Activated CD4-positive, alpha-beta T cell treated with anti-CD3 and anti-CD28 coated beads, Interleukin-2, amount 10 ng/mL, durations not matched to agents 7 days and 5 days (primary cell): ENCODE measurements around the gene WASHC2A. TPM values are rescaled to one million over a fixed set of nuclear protein-coding genes. Genes with fewer than 3 reads are reported as not detected.
"Not testable (repeated sequence)": the region's sequence is repeated elsewhere in the genome, so short reads cannot be mapped to it uniquely, and the experiment has no call there.

Experiments used
- CTCF ChIA-PET: fragments of 350-600 bp; sonication (Branson Sonifier 250); formaldehyde crosslinking; loops from one replicate; lab custom pipeline; 2021; ENCODE audit warnings: antibody characterized with exemption; lab: Charles Lee
- POLR2A ChIA-PET: fragments of 350-600 bp; sonication (Branson Sonifier 250); formaldehyde crosslinking; loops from one replicate; lab custom pipeline; 2021; ENCODE audit warnings: antibody characterized with exemption; lab: Charles Lee
- DNase-seq: peaks from one replicate; pipeline ENCODE4 v3.0.0-alpha.2; 2020
- H3K27ac Mint-ChIP-seq: one replicate; pipeline ENCODE4 v1.8.0; 2021; ENCODE audit warnings: mild to moderate bottlenecking, moderate library complexity, mixed read lengths
- H3K27me3 Mint-ChIP-seq: one replicate; pipeline ENCODE4 v1.8.0; 2021; ENCODE audit warnings: mixed read lengths
- H3K36me3 Mint-ChIP-seq: one replicate; pipeline ENCODE4 v1.8.0; 2021; ENCODE audit warnings: low read depth, mixed read lengths
- H3K4me1 Mint-ChIP-seq: one replicate; pipeline ENCODE4 v1.8.0; 2021; ENCODE audit warnings: mixed read lengths
- H3K4me3 Mint-ChIP-seq: one replicate; pipeline ENCODE4 v1.8.0; 2021; ENCODE audit warnings: mild to moderate bottlenecking, moderate library complexity, mixed read lengths
- H3K9me3 Mint-ChIP-seq: one replicate; pipeline ENCODE4 v1.8.0; 2021; ENCODE audit warnings: mixed read lengths
- total RNA-seq, 2 experiments: library from RNA; stranded (reverse); gene quantifications; one replicate each; pipeline ENCODE4 v1.2.3, GENCODE V29; 2021

The WASHC2A gene
- total RNA-seq, 2 experiments from 2014 or later, result 43.3 to 48.2 TPM

DNA sequence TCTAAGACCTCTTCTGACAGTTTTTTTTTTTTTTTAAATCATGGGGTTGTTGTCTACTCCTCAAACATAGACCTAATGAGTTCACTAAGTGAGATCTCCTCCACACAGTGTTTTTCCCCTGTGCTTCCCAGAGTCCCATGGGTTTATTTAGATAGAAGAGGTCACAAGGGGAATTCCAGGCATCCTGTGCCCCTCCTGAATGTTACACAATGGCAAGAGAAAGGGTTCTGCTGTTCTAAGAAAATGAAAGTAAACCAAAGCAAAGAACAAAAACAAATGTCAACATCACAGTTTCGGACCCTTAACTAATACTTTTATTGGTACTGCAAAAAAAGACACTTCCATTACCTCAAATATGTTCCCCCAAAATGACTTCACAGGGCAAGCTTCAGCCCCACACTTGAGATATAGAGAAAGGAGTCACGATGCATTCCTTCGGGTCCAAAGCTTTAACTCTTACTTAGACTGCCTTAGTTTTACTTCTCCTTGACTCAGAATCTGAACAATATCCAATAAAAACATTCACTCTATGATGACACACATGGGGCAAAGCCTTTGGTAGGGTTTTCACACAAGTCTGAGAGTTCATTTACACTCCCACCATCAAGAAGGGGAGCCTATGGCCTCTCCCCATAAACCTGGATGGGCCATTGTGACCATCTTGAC is 15.6 kb upstream of the WASHC2A start:
- peak overlapping the region; percentile 75 for H3K27ac Mint-ChIP-seq
- DNase-seq, H3K4me3 Mint-ChIP-seq, H3K9me3 Mint-ChIP-seq, POLR2A ChIA-PET, H3K4me1 Mint-ChIP-seq, H3K36me3 Mint-ChIP-seq, H3K27me3 Mint-ChIP-seq: not testable (repeated sequence)
- CTCF ChIA-PET, result interaction anchor here (0.6 kb wide), 2 partner anchors 513 to 1350 kb away, joined by 3 read pairs; partner anchors contain the start of gene ERCC6

DNA sequence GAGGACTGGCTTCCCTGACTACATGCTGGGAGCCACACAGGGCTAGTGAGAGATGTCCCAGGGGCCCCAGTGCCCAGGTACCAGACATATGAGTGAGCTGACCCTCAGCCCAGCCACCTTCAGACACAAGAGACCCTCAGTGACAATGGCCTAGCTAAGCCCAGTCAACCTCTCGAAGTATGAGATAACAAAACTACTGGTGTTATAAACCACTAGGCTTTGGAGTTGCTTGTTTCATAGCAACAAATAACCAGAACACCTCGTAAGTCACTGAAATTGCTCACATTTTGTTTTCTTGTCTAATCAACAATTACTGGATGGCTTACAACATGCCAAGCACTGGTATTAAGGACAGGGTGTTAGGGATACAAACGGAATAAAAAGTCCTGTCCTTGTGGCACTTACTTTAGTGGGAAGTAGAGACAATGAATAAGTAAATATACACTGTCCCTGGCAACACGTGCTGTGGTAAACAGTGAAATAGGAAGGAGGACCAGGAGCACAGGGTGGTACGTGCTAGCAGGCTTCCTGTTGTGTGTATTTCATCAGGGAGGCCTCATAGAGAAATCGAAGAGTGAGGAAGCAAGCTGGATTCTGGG is 14.9 kb upstream of the WASHC2A start:
- H3K27ac Mint-ChIP-seq, H3K27me3 Mint-ChIP-seq, POLR2A ChIA-PET, DNase-seq, H3K36me3 Mint-ChIP-seq, H3K9me3 Mint-ChIP-seq, H3K4me1 Mint-ChIP-seq, H3K4me3 Mint-ChIP-seq, CTCF ChIA-PET: not testable (repeated sequence)

DNA sequence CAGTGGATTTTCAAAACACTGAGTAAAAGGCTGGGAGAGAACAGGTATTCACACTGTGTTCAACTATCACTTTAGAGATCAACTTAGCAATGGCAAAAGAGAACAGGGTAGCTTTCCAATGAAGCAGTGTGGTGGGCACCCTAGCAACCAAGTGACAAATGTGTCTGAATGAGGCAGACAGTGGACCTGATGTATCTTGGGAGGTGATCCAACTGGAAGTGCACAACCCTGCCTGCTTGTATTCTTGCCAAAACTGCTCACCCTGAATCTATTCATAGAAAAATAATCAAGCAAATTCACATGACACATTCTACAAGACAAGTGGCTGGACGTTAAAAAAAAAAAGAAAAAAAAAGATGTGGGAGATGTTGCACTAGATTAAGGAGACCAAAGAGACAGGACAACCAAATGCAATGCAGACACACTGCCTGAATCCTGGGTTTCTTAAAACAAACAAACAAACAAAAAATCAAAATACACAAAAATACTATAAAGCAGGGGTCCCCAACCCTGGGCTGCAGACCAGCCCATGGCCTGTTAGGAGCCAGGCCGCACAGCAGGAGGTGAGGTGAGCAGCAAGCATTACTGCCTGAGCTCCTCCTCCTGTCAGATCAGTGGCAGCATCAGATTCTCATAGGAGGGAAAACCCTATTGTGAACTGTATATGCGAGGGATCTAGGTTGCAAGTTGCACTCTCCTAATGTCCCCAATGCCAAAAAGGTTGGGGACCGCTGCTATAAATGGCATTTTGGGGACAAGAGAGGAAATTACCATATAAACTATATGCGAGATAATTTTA is 12.1 kb upstream of the WASHC2A start:
- H3K27me3 Mint-ChIP-seq, CTCF ChIA-PET, POLR2A ChIA-PET, H3K4me1 Mint-ChIP-seq, H3K9me3 Mint-ChIP-seq, H3K27ac Mint-ChIP-seq, DNase-seq, H3K4me3 Mint-ChIP-seq, H3K36me3 Mint-ChIP-seq: not testable (repeated sequence)

DNA sequence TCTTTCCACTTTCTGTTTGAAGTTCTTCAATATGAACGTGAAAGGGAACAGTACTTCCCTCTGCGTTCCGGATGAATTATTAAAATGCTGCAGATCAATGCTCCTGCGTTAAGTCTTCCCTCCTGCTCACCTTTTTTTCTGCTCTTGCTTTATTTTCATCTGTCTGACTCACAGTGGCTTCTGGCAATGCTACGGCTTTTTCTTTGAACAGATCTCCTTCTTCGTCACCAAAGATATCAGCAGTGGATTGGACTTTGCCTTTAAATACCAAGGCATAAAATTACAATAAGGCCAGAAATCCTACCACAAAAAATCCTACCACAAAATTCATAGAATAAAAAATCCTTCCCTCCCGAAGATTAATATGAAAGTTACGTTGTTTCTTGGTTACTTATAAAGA is 11.1 kb upstream of the WASHC2A start:
- H3K9me3 Mint-ChIP-seq, H3K4me3 Mint-ChIP-seq, H3K36me3 Mint-ChIP-seq, DNase-seq, H3K27ac Mint-ChIP-seq, CTCF ChIA-PET, POLR2A ChIA-PET, H3K27me3 Mint-ChIP-seq, H3K4me1 Mint-ChIP-seq: not testable (repeated sequence)

DNA sequence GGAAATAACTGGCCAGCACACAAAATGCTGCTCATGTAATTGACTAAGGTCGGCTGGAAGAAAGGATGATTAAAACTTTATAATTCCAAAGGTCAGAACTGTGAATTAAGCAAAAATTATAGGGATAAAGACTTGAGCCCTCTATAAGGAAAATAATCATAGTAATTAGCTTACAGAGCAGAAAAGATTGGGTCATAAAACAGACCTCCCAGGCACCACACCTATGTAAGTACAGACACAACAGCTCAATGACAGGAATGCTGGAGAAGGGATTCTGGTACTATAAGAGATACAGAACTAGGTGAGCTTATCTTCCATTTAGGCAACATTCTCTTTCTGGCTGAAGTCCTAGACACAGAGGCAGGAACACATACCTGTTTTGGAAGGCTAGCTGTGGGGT is 9.0 kb upstream of the WASHC2A start:
- H3K9me3 Mint-ChIP-seq, H3K36me3 Mint-ChIP-seq, CTCF ChIA-PET, H3K27me3 Mint-ChIP-seq, DNase-seq, H3K4me1 Mint-ChIP-seq, POLR2A ChIA-PET, H3K27ac Mint-ChIP-seq, H3K4me3 Mint-ChIP-seq: not testable (repeated sequence)

DNA sequence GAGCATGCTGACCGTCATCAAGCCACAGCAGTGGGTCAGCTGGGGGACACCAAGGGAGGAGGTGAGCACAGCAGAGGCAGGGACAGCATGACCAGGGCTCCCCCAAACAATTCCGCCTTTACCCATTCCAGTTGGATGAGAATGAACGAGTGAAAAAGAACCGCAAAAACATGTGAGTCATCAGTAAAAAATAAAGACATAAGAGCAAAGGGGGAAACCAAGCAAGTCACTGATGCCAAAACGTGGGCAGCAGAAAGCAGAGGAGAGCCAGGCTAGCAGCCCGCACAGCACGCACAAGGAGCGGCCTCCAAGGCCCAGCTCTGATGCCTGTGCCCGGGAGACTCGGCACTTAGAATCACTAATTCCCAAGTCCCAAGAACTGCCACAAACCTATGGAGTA is 7.8 kb upstream of the WASHC2A start:
- CTCF ChIA-PET, H3K27me3 Mint-ChIP-seq, H3K36me3 Mint-ChIP-seq, DNase-seq, H3K4me3 Mint-ChIP-seq, POLR2A ChIA-PET, H3K27ac Mint-ChIP-seq, H3K4me1 Mint-ChIP-seq, H3K9me3 Mint-ChIP-seq: not testable (repeated sequence)

DNA sequence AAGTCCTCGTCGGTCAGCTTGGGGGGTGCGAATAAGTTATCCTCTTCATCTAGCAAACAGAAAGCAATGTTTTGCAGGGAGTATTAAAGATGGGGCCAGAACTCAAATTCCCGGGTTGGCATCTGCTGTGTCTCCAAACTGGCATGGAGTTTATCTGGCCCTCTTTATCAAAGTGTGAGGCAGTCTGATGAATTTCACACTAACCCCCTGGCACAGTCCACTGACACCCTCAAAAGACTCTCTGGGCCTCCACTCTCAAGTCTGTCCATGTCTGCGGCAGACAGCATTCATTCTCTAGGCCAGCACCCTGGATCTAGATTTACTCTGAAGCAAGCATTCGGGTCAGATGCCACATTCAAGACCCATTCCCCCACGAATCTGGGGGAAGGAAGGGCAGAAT is 6.2 kb upstream of the WASHC2A start:
- CTCF ChIA-PET, H3K9me3 Mint-ChIP-seq, DNase-seq, H3K27ac Mint-ChIP-seq, H3K4me1 Mint-ChIP-seq, H3K36me3 Mint-ChIP-seq, POLR2A ChIA-PET, H3K27me3 Mint-ChIP-seq, H3K4me3 Mint-ChIP-seq: not testable (repeated sequence)

DNA sequence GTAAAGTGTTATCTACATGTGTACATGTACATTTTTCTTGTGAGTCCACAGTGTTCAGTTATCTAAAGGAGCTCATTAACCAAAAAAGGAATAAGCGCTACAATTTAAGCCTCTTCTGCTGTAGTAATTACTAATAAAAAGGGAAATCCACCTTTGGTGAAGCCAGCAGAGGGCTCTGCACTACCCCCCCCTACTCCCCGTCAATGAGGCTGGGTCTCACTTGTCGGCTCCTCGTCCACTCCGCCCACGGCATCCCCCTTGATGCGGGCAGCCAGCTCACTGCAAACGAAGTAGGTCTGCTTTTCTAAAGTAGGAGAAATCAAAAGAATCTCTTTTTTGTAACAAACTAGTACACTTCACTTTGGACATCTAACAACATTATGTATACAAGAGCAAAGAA is 4.7 kb upstream of the WASHC2A start:
- ChIA-PET CTCF (no interaction called here), POLR2A (no interaction called here)
- Mint-ChIP-seq H3K4me1 (peaks cover 8% of the 10 kb centered on the region), H3K4me3 (no peak overlapping the region), H3K27me3 (peaks cover 4% of the 10 kb centered on the region), H3K27ac (no peak overlapping the region), H3K9me3 (no peaks in the 10 kb centered on the region), H3K36me3 (no peaks in the 10 kb centered on the region)
- no peak for DNase-seq

DNA sequence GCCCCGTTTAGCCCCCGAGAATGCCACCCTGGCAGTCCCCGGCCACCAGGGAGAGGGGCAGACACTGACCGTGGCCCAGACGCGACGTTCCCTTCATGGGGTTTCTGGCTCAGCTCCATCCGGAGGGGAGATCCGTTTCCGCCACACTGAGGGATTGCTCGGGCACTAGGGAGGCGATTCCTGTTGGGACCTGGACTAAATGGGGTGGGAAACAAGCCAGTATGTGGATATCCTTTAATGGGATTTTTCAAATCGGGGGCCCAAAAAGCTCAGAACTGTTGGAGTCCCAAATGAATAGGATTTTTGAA is 552 bp downstream of the WASHC2A start:
- DNase-seq, H3K9me3 Mint-ChIP-seq, H3K27me3 Mint-ChIP-seq, H3K36me3 Mint-ChIP-seq, CTCF ChIA-PET, POLR2A ChIA-PET: not testable (repeated sequence)
- peak overlapping the region; percentile 68 for H3K27ac Mint-ChIP-seq
- peak overlapping the region; percentile 73 for H3K4me3 Mint-ChIP-seq
- H3K4me1 Mint-ChIP-seq, result peaks cover 17% of the 10 kb centered on the region

DNA sequence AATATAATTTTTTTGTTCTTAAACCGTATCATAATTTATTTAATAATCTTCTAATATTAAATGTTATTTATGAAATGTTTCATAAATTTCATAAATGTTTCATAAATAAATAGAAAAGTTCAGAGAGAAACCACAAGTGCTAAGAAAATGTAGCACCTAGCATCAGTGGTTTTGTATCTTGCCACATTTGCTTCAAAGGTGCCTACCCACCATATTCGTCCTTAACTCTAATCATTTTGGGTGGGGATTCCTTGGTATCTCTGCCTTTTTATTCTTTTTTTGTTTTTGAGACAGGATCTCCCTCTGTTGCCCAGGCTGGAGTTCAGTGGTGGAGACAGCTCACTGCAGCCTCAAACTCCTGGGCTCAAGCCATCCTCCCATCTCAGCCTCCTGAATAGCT is 7.4 kb downstream of the WASHC2A start:
- H3K27me3 Mint-ChIP-seq, H3K4me1 Mint-ChIP-seq, H3K9me3 Mint-ChIP-seq, POLR2A ChIA-PET, H3K27ac Mint-ChIP-seq, H3K36me3 Mint-ChIP-seq, H3K4me3 Mint-ChIP-seq, CTCF ChIA-PET, DNase-seq: not testable (repeated sequence)

DNA sequence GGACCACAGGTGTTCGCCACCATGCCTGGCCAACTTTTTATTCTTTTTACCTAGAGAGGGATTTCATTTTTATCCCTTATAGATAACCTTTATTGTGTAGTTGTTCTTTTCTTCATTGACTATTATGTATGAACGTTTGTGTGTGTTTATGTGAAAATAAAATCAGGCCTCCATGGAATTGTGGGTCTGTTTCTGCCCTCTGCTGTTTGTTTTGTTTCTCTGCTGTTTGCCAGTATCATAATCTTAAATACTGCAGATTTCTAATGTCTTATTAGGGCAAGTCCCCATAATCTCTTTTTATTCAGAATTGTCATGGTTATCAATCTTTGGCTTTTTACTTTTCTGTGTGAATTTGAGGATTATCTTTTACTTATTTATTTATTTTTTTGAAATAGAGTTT is 7.8 kb downstream of the WASHC2A start:
- CTCF ChIA-PET, H3K27me3 Mint-ChIP-seq, DNase-seq, H3K4me3 Mint-ChIP-seq, POLR2A ChIA-PET, H3K36me3 Mint-ChIP-seq, H3K4me1 Mint-ChIP-seq, H3K27ac Mint-ChIP-seq, H3K9me3 Mint-ChIP-seq: not testable (repeated sequence)

DNA sequence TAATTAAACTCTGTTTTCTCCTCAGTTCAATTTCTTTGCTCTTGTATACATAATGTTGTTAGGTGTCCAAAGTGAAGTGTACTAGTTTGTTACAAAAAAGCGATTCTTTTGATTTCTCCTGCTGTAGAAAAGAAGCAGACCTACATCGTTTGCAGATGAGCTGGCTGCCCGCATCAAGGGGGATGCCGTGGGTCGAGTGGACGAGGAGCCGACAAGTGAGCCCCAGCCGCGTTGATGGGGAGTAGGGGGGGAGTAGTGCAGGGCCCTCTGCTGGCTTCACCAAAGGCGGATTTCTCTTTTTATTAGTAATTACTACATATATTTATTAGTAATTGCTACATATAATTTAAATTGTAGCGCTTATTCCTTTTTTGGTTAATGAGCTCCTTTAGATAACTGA is 23.6 kb downstream of the WASHC2A start:
- H3K27me3 Mint-ChIP-seq, POLR2A ChIA-PET, H3K4me3 Mint-ChIP-seq, CTCF ChIA-PET, H3K4me1 Mint-ChIP-seq, DNase-seq, H3K36me3 Mint-ChIP-seq, H3K27ac Mint-ChIP-seq, H3K9me3 Mint-ChIP-seq: not testable (repeated sequence)

DNA sequence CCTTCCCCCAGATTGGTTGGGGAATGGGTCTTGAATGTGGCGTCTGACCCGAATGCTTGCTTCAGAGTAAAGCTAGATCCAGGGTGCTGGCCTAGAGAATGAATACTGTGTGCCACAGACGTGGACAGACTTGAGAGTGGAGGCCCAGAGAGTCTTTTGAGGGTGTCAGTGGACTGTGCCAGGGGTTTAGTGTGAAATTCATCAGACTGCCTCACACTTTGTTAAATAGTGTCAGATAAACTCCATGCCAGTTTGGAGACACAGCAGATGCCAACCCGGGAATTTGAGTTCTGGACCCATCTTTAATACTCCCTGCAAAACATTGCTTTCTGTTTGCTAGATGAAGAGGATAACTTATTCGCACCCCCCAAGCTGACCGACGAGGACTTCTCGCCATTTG is 25.2 kb downstream of the WASHC2A start:
- H3K4me3 Mint-ChIP-seq, H3K4me1 Mint-ChIP-seq, H3K36me3 Mint-ChIP-seq, H3K9me3 Mint-ChIP-seq, H3K27ac Mint-ChIP-seq, POLR2A ChIA-PET, DNase-seq, H3K27me3 Mint-ChIP-seq, CTCF ChIA-PET: not testable (repeated sequence)
